GM12878 (cell line): ENCODE data around the gene XAGE3. TPM values are rescaled to one million over a fixed set of nuclear protein-coding genes. Genes with fewer than 3 reads are reported as not detected.

ENCODE experiments used
- ATAC-seq: fragments of 200-7000 bp; cut with Tn5 transposase; 3 replicates; pipeline ENCODE4 v1.9.1; 2020; ENCODE audit warnings: mild to moderate bottlenecking, moderate library complexity
- BruUV-seq: library from RNA; stranded (reverse); fragments of 400-500 nt; replicated peaks from 2 replicates; lab custom pipeline; 2021; lab: Mats Ljungman, UMichigan
- CTCF ChIA-PET: fragments of 300-600 bp; sonication (Branson Sonifier 250); formaldehyde crosslinking; extraction: SDS; loops from one replicate; lab custom pipeline; 2021; ENCODE audit warnings: inconsistent platforms; lab: Yijun Ruan, JAX
- POLR2A ChIA-PET: fragments of 350-600 bp; formaldehyde crosslinking; extraction: SDS; loops from one replicate; lab custom pipeline; 2021; ENCODE audit warnings: inconsistent platforms; lab: Charles Lee
- RAD21 ChIA-PET: fragments of 300-600 bp; sonication (Branson Sonifier 250); formaldehyde crosslinking; loops from one replicate; lab custom pipeline; 2023; ENCODE audit warnings: antibody characterized with exemption; ENCODE audit not compliant: unreplicated experiment; lab: Charles Lee
- SMC1A ChIA-PET: fragments of 300-600 bp; sonication (Branson Sonifier 250); formaldehyde crosslinking; loops from one replicate; lab custom pipeline; 2023; ENCODE audit not compliant: unreplicated experiment, uncharacterized antibody; lab: Charles Lee
- DNase-seq: peaks from one replicate; pipeline ENCODE4 v3.0.0-alpha.2; 2011; ENCODE audit warnings: low read depth, low spot score
- FAIRE-seq: peaks from 3 replicates; lab custom pipeline; 2011; peaks lifted over from hg19 to GRCh38; lab: Jason Lieb, UNC
- H2AFZ ChIP-seq: 2 replicates; pipeline ENCODE4 v1.6.0; 2011; ENCODE audit warnings: low read depth, low read length, control low read depth; ENCODE audit not compliant: control insufficient read depth
- H3K27ac ChIP-seq: 2 replicates; pipeline ENCODE4 v1.5.1; 2011; ENCODE audit warnings: control low read depth; ENCODE audit not compliant: control insufficient read depth, insufficient read depth
- H3K27me3 ChIP-seq, 2 experiments: replicated peaks in 1 of 2; 2 replicates each; pipeline versions ENCODE4 v1.6.0 to v1.6.1; 2011; ENCODE audit warnings: low read length in 1 of 2; ENCODE audit not compliant: control insufficient read depth in 2 of 2, insufficient read depth in 2 of 2
- H3K36me3 ChIP-seq, 2 experiments: 2 replicates each; pipeline ENCODE4 v1.5.1; 2011; ENCODE audit warnings: low read length in 1 of 2; ENCODE audit not compliant: control insufficient read depth in 2 of 2, insufficient read depth in 2 of 2
- H3K4me1 ChIP-seq: 2 replicates; pipeline ENCODE4 v1.6.1; 2011; ENCODE audit warnings: mild to moderate bottlenecking, low read length, moderate library complexity, mixed read lengths; ENCODE audit not compliant: control insufficient read depth, insufficient read depth
- H3K4me2 ChIP-seq: 2 replicates; pipeline ENCODE4 v1.6.0; 2011; ENCODE audit warnings: control low read depth; ENCODE audit not compliant: control insufficient read depth, insufficient read depth
- H3K4me3 ChIP-seq: fragments of 200-600 bp; sonication (generic); 2 replicates; pipeline ENCODE4 v1.5.1; 2016
- H3K79me2 ChIP-seq: 2 replicates; pipeline ENCODE4 v1.6.0; 2011; ENCODE audit warnings: low read length; ENCODE audit not compliant: control insufficient read depth, insufficient read depth
- H3K9ac ChIP-seq: 2 replicates; pipeline ENCODE4 v1.8.0; 2011; ENCODE audit warnings: low read length, control low read depth, mixed read lengths; ENCODE audit not compliant: control insufficient read depth, insufficient read depth
- H3K9me3 ChIP-seq: replicated peaks from 3 replicates; pipeline ENCODE4 v1.5.1; 2011; ENCODE audit warnings: mild to moderate bottlenecking, low read length; ENCODE audit not compliant: control insufficient read depth, insufficient read depth
- H4K20me1 ChIP-seq: 2 replicates; pipeline ENCODE4 v1.6.0; 2011; ENCODE audit not compliant: control insufficient read depth, insufficient read depth
- CHD2 ChIP-seq: IDR thresholded peaks from 2 replicates; pipeline ENCODE4 v1.6.1; 2011; ENCODE audit warnings: low read depth, low read length, improper control_type of control experiment, borderline replicate concordance
- CHD4 ChIP-seq: fragments of 200-600 bp; sonication (generic); IDR thresholded peaks from 2 replicates; pipeline ENCODE4 v1.6.1; 2016; ENCODE audit warnings: mild to moderate bottlenecking
- HCFC1 ChIP-seq: fragments of 150-350 bp; IDR thresholded peaks from 2 replicates; pipeline ENCODE4 v1.6.1; 2014; ENCODE audit warnings: low read length
- IKZF2 ChIP-seq, 2 experiments: fragments of 450-650 bp; IDR thresholded peaks; 2 replicates each; pipeline ENCODE4 v1.6.1; 2017; ENCODE audit warnings: mild to moderate bottlenecking in 2 of 2, moderate library complexity in 2 of 2
- NFYA ChIP-seq: IDR thresholded peaks from 2 replicates; pipeline ENCODE4 v1.6.1; 2011; ENCODE audit warnings: low read depth, mild to moderate bottlenecking, low read length, improper control_type of control experiment, borderline replicate concordance
- PAX5 ChIP-seq: IDR thresholded peaks from 2 replicates; pipeline ENCODE4 v1.6.1; 2011; ENCODE audit warnings: low read depth, low read length, borderline replicate concordance
- SIX5 ChIP-seq: IDR thresholded peaks from 2 replicates; pipeline ENCODE4 v1.6.1; 2011; ENCODE audit warnings: mild to moderate bottlenecking, low read depth, low read length, moderate library complexity; ENCODE audit not compliant: severe bottlenecking
- SP1 ChIP-seq: IDR thresholded peaks from one replicate; pipeline ENCODE4 v1.6.1; 2011; ENCODE audit warnings: low read depth, low read length
- SPI1 ChIP-seq: IDR thresholded peaks from 2 replicates; pipeline ENCODE4 v1.6.1; 2011; ENCODE audit warnings: low read depth, mild to moderate bottlenecking, low read length, moderate library complexity, borderline replicate concordance; ENCODE audit not compliant: insufficient read depth
- TCF7 ChIP-seq: IDR thresholded peaks from 2 replicates; pipeline ENCODE4 v1.6.1; 2014; ENCODE audit warnings: antibody characterized with exemption, borderline replicate concordance
- YY1 ChIP-seq: IDR thresholded peaks from 2 replicates; pipeline ENCODE4 v1.6.1; 2011; ENCODE audit warnings: low read depth, mild to moderate bottlenecking, low read length
- ZNF384 ChIP-seq: IDR thresholded peaks from 2 replicates; pipeline ENCODE4 v1.6.1; 2012; ENCODE audit warnings: low read depth, mild to moderate bottlenecking, low read length, improper control_type of control experiment, borderline replicate concordance
- ZNF592 ChIP-seq: fragments of 450-650 bp; IDR thresholded peaks from 2 replicates; pipeline ENCODE4 v1.6.1; 2017; ENCODE audit warnings: mild to moderate bottlenecking, moderate library complexity
- WGBS: methylation state at CpG from one replicate; pipeline ENCODE4 v1.1.6; 2016; ENCODE audit warnings: low lambda C conversion rate; ENCODE audit not compliant: insufficient replicate concordance, insufficient coverage; ENCODE audit errors: missing lambda C conversion rate; 5-methylcytosine and 5-hydroxymethylcytosine counted together
- in situ Hi-C: fragments of 300-500 bp; cut with MboI; formaldehyde crosslinking; loops from 9 replicates; pipeline ENCODE4 v1.14.3; 2018; ENCODE audit warnings: mixed read lengths
- intact Hi-C: fragments of 100-400 bp; cut with micrococcal nuclease; formaldehyde crosslinking; loops from one replicate; pipeline ENCODE4 v1.14.2; 2022; ENCODE audit not compliant: unreplicated experiment
- polyA plus RNA-seq, 11 experiments: library from polyadenylated mRNA; depleted of rRNA in 4 of 11; unstranded in 6 of 11; stranded (reverse) in 5 of 11; fragments of >200 nt; fragmentation: Nextera tagmentation in 4 of 11; fragmentation: Illumina TruSeq in 1 of 11; extraction: Ambion mirVana in 4 of 11; extraction: Trizol in 1 of 11; gene quantifications; 1 replicate in 1 of 11; 2 replicates in 10 of 11; pipeline versions ENCODE4 v1.2.1 to v1.2.3, GENCODE V29; 2011 to 2016; ENCODE audit warnings: inconsistent platforms in 2 of 11, missing spikeins in 2 of 11, low read depth in 1 of 11
- total RNA-seq, 4 experiments: library from RNA; depleted of rRNA in 3 of 4; stranded (reverse); fragments of >200 nt in 3 of 4; fragmentation: Illumina TruSeq in 1 of 4; extraction: Trizol in 1 of 4; gene quantifications; 2 replicates each; pipeline versions ENCODE4 v1.2.1 to v1.2.3, GENCODE V29; 2013 to 2021

Gene XAGE3
- total and polyA plus RNA-seq, 10 of the 15 experiments (the other 5 are each of a cell fraction or from before 2014, with no cell fraction given): not detected

GRCh38 chrX:52830551-52830950 is 37.3 kb downstream of the XAGE3 start:
- 0% methylated on average over 3 of the region's 3 CpGs for WGBS
- H3K4me3 ChIP-seq: no peak overlapping the region
- CTCF ChIA-PET: no interaction called here

GRCh38 chrX:52824608-52825007 is 43.3 kb downstream of the XAGE3 start:
- Histone ChIP-seq H3K4me1 (no peaks in the 10 kb centered on the region), H3K9ac (no peak overlapping the region), H3K4me3 (no peak overlapping the region), H4K20me1 (no peaks in the 10 kb centered on the region), H3K4me2 (no peak overlapping the region), H3K9me3 (no peaks in the 10 kb centered on the region; the same call in 2 of the 3 replicates), H3K79me2 (no peaks in the 10 kb centered on the region), H3K36me3 (no peaks in the 10 kb centered on the region), H3K27me3 (no peaks in the 10 kb centered on the region; a peak in 1 of 4 replicates), H3K27ac (no peak overlapping the region), H2AFZ (no peak overlapping the region)
- FAIRE-seq (no peak), DNase-seq (no peak), ATAC-seq (no peak)
- ChIA-PET RAD21 (no interaction called here), CTCF (no interaction called here), POLR2A (no interaction called here), SMC1A (no interaction called here)
- intact Hi-C loops (no loop called here), in situ Hi-C loops (no loop called here)
- 0% methylated on average over 2 of the region's 2 CpGs for WGBS
- no TSS peak for BruUV-seq
- TF ChIP-seq ZNF384 (no peak), NFYA (no peak), SIX5 (no peak), PAX5 (no peak), ZNF592 (no peak), YY1 (no peak), SPI1 (no peak)

More at GRCh38 chrX:52830551-52830950, 37.3 kb downstream of the XAGE3 start:
- POLR2A ChIA-PET: no interaction called here
- Histone ChIP-seq H4K20me1 (no peaks in the 10 kb centered on the region), H3K9ac (no peak overlapping the region), H3K27ac (no peak overlapping the region), H3K79me2 (no peaks in the 10 kb centered on the region), H3K27me3 (no peaks in the 10 kb centered on the region), H3K9me3 (no peaks in the 10 kb centered on the region; the same call in 2 of the 3 replicates), H2AFZ (no peak overlapping the region), H3K36me3 (no peaks in the 10 kb centered on the region), H3K4me2 (no peak overlapping the region), H3K4me1 (no peaks in the 10 kb centered on the region)
- no peak for ATAC-seq
- no TSS peak for BruUV-seq
- in situ Hi-C loops: no loop called here
- SMC1A ChIA-PET: no interaction called here
- RAD21 ChIA-PET: no interaction called here
- intact Hi-C loops: no loop called here
- no peak for TF ChIP-seq SP1
- TF ChIP-seq TCF7: no peak
- TF ChIP-seq HCFC1: no peak
- no peak for TF ChIP-seq CHD4
- no peak for TF ChIP-seq IKZF2 (IDR thresholded peaks at IDR 0.05)
- TF ChIP-seq CHD2: no peak
- DNase-seq: no peak
- FAIRE-seq: no peak
